GM19452 (cell line): Measurements from ENCODE around the gene APBA2.

Experiments used
- ATAC-seq: cut with Tn5 transposase; IDR thresholded peaks from one replicate; pipeline ENCODE4 v1.9.1; 2021; ENCODE audit not compliant: unreplicated experiment

The APBA2 gene

DNA sequence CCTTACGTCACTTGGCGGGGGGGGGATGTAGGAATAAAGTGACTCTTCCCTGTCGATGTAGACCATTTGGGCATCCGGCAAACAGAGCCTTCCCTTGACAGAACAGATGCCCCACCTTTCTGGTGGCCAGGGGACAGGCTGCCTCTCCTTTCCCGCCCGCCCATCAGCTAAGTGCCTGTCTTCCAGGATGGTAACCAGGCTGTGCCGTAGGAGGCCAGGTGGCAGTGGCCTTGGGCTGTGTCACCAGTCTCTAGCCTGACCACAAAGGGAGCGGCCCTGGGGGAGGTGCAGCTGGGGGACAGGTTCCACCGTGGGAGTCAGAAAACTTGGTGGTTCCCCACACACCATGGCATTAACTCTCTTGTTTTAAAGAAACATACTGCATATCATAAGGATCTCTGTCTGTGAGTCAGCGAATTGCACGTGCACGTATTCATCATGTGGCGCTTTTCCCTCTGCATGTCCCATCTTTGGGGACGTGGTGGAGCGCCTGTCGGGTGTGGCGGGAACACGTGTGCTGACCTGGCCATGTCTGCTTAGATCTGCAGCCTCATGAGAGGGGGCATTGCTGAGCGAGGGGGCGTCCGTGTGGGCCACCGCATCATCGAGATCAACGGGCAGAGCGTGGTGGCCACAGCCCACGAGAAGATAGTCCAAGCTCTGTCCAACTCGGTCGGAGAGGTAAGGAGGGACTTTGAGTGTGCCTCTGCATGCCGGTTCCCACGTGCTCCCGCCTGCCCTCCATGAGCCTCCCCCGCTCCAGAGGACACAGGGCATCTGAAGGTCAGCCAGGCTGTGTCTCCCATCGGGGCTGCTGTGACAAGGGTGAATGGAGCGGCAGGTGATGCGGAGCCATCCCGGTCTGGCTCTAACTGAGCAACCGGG, 227.8 kb downstream of the APBA2 start:
- no peak for ATAC-seq

DNA sequence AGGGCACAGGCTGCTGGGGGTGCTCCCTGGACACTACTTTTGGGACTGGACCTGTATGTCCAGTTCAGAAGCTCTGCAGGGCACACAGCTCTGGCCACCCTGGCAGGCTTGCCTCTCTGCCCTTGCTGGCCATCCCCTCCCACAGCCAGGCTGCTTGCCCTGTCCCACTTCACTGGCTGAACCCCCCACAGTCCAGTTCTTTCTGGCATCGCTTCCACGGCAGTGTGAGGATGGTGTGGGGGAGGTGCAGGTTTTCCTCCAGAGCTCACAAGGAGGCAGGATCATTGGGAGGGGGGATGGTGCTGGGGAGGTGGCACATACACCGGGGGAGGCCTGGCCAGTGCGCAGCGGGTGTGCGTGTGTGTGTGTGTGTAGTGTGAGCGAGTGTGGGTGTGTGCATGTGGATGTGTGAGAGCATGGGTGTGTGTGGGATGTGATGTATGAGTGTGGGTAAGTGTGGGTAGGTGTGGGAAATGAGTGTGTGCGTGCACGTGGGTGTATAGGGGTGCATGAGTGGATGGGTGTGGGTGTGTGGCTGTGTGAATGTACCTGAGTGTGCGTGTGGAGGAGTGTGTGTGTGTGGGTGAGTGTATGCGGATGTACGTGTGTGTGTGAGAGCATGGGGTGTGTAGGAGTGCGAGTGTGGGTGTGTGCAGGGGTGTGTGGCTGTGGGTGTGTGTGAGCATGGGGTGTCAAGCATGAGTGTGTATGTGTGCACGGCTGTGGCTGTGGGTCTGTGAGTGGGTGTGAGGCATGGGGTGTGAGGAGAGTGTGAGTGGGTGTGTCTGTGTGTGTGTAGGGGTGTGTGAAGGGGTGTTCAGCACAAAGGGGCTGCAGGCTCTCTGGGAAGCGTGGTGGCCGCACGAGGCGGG, 228.7 kb downstream of the APBA2 start:
- ATAC-seq: no peak

DNA sequence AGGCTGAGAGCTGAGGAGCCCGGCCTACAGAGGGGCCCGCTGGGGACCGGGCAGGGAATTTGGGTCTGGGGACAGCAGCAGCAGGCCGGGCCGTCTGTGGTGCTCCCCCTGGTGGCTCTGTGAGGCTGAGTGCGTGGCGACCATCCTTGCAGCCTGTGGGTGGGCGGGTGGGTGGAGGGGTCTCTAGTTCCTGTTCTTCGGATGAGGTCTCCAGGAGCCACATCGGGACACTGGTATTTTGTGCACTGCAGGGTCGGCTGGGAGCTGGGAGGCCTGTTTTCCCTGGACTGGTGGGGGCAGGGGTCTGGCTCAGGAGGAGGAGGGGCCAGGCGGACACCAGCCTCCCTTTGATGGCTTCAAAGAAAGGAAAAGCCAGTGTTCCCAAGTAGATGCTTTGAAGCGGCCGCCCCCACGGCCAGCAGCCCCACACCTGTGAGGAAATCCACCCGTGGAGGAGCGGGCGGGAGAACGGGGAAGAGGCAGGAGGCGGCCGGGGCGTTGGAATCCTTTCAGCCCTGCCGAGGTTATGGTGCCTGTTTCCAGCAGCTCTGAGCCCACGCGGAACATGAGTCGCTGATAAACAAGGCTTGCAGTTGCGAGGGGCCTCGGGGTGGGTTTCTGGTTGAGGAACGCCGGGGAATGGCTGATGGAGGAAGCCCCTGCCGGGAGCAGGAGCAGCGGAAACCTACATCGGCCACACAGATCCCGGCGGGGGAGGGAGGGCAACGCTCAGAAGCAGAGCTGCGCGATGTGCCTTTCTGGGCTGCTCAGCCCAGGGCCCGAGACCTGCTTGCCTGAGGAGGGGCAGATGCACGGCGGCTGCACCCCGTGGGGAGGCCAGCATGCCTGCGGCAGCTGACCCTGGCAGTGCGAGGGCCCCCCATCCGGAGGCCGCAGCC, 229.6 kb downstream of the APBA2 start:
- ATAC-seq: no peak

DNA sequence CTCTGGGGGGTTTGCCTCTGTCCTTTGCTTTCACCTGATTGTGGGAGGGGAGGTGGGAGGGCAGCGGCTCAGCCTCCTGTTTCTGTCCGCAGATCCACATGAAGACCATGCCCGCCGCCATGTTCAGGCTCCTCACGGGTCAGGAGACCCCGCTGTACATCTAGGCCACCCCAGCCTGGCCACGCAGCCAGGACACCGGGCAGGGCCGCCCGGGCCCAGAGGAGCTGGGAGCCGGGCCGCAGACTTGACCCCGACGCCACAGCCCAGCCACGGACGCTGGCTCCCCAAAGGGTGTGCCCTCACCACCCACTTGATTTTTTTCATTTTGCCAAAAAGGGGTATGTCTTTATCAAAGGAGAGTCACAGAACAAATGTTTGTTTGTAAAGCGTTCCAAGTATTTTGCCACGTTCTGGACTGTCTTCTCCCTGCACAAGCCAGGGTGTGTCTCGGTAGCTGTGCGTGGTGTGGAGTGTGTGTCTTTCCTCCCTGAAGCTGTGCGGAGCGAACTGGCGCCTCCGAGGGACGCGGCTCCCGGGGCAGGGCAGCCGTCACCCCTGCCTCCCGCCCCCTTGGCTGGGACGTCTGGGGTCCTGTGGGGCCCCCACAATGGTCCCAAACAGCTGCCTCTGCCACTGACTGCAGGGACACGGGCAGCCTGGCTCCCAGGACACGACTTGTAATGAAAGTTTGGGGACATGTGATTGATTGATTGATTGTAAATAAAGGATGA, 231.4 kb downstream of the APBA2 start:
- ATAC-seq: no peak

DNA sequence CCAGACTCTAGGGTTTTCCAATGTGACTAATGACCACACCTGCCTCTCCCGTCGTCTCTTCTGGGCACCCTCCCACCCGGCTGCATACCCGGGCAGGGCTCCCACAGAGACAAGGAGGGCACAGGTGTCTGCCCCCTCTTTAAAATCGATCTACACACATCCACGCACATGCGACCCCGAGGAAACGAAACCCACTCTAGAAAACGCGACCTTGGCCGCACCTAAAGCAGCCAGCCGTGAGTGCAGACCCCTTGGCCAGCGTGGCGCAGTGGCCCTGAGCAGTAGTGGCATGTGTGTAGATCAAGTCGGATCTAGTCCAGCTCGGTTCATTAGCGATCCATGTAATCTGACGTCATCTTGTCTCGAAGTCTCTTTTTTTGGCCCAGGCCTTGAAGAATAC, 232.0 kb downstream of the APBA2 start:
- ATAC-seq: no peak

GRCh38 chr15:29119847-29120246, 234.1 kb downstream of the APBA2 start:
- ATAC-seq: no peak

DNA sequence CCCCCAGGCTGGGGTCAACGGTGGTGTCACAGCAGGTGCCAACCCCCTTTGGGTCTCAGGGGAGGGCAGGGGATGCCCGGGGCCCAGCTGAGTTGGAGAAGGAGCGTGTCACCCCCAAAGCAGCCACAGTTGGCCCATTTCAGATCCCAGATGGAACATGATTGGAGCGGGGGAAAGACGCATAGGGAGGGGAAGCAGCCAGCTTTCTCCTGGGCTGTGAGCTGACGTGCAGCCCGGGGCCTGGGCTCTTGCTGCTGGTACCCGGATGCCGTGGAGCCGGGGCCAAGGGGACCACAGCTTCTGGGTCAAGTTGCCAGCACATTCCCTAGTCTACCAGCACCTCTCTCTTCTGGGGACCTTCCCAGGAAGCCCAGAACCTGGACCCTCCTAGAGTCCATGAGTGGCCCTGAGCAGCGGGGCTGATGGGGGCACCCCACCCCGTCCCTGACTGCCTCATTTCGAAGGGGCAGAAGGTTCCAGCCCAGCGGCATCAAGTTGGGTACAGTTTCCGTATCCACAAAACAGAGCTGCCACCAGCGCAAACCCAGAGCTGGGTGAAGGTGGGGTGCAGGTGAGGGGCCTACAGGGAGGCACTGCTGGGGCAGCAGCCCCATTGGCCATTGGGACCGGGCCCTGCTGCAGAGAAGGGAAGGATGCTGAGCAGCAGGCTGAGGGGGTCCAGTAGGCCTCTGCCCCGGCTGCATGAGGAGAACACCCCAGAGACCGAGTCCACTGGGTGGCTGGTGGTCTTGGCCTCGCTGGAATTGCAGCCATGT, 235.0 kb downstream of the APBA2 start:
- ATAC-seq: no peak

DNA sequence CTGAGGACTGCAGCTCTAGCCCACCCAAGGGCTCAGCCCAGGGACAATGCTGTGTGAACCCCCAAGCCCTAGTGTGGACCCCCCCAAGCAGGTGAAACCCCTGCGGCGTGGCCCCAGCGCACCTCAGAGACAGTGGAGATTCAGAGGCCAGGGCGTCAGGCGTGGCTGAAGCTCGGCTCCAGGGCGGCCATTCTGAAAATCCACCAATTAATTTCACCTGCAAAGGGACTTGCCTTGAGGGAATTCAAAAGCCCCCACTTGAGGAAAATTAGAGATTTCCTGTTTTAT, 235.5 kb downstream of the APBA2 start:
- no peak for ATAC-seq

DNA sequence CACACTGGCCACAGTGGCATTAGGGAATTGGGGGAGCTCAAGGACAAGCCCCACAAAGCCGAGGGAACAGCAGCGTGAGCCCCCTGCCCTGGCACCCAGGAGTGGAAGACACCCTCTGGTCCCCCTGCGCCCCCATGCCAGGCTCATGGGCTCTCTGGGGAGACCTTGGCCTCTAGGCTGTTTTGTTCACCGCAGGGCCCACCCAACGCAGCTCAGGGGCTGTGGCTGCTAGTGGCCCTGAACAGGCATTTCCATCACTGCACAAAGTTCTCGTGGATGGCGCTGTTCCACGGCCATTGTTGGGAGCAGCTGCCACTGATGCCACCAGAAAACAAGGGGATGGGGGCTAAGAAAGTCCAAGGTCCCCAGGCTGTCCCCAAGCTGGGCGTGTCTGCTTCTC, 236.1 kb downstream of the APBA2 start:
- ATAC-seq: no peak

GRCh38 chr15:29122506-29122905, 236.7 kb downstream of the APBA2 start:
- no peak for ATAC-seq

DNA sequence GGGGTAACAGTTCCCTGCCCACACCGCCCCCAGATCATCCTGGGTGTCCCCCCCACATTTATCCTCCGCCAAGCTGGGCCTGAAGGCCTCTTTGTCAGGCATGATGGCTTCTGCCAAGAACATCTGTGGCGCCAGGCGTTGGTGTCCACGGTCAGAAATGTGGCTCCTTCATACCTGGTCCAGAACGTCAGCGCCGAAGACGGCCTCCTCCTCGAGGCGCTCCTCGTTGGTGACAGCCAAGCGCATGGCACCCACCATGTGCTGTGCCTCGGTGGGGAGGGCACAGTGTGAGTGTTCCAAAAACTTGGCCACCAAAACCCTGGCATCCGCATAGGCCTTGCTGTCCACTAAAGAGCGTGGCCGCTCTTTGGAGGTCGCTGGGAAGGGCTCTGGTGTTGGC, 237.4 kb downstream of the APBA2 start:
- no peak for ATAC-seq

DNA sequence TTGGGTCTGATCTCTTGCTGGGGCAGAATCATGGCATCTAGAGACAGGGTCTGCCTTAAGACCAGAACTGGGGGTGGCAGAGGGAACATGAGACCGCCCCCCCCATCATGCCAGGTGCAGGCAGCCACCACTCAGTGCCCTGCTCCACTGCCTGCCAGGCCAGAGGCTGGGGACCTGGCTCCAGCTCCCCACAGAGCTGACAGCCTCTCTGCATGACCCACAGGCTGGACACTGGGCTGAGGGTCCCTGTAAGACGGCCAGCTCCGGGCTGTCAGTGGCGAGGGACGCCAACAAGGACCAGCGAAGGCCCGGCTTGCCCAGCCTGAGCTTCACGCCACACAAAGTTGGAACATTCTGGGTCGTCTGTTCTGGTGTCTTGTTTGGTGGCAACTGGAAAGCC, 238.2 kb downstream of the APBA2 start:
- ATAC-seq: no peak

DNA sequence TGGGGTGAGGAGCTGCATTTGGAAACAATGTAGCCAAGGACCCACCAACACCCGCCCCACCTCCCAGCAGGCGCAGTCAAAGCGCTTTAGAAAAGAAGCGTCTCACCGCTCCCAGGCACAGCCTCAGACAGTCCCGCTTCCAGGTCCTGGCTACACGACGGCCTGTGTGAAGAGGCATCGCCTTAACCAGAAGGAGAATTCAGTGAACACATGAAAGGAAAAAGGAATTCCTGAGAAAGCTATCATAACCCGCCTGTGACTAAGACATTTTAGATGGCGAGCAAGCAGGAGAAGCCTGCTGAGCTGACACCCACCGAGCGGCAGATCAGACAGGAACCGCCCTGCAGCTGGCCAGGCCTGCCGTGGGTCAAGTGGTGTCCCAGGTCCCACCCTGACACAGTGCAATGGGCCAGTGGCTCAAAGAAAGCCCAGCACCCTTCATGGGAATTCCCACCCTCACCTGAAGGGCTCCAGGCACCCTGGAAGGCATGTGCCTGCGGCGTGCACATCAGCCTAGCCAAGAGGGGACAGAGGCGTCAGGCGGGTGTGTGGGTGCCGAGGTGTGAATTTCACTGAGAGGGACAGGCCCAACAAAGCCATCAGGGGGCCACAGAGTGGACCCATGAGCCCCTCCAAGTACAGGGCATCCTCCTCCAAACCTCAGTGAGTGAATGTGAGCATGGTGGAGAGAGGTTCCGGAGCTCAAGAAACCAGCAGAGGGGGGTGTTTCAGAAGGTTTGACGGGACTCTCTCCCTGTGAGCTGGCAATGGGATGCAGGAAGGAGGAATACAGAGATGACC, 239.0 kb downstream of the APBA2 start:
- ATAC-seq: no peak

- no peak for ATAC-seq
Measured at GRCh38 chr15:29125382-29126207, 239.8 kb downstream of the APBA2 start.

DNA sequence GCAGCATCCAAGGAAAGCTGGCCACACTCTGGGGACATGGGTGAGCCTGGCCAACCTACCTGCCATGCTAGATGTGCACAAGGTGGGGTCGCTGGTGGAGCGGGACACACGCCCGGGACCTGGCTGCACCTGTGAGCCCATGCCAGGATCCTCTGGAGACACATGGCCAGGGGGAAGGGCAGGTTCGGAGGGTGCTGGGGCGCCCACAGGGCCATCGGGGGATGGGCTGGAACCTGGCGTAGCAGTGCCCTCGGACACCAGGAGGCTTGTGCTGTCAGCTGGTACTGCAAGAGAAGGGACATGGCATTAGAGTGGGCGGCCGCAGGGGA, 240.4 kb downstream of the APBA2 start:
- ATAC-seq: no peak

GRCh38 chr15:29126821-29127461, 241.2 kb downstream of the APBA2 start:
- no peak for ATAC-seq

GRCh38 chr15:29127506-29128430, 242.0 kb downstream of the APBA2 start:
- no peak for ATAC-seq
